ENCODE measurements around the gene CUBN.
"Not testable (repeated sequence)": the region's sequence is repeated elsewhere in the genome, so short reads cannot be mapped to it uniquely, and the experiment has no call there.

Gene CUBN

GRCh38 chr10:16853809-16854208 lies 275.8 kb downstream of the CUBN start:
- DNase-seq: no peak

- DNase-seq: no peak
Observed at GRCh38 chr10:16853201-16853600, 276.4 kb downstream of the CUBN start.

GRCh38 chr10:16852624-16853023 lies 277.0 kb downstream of the CUBN start:
- DNase-seq: no peak

- DNase-seq: no peak
Observed at GRCh38 chr10:16848562-16849154, 281.0 kb downstream of the CUBN start.

GRCh38 chr10:16847644-16848043 lies 282.0 kb downstream of the CUBN start:
- no peak for DNase-seq

- DNase-seq: no peak
Observed at GRCh38 chr10:16845248-16845647, 284.4 kb downstream of the CUBN start.

GRCh38 chr10:16843252-16843870 lies 286.2 kb downstream of the CUBN start:
- DNase-seq: no peak

- peak in 1 of 4 experiments; percentile 5 for DNase-seq
Observed at GRCh38 chr10:16835228-16835627, 294.4 kb downstream of the CUBN start.

GRCh38 chr10:16832351-16833080 lies 297.1 kb downstream of the CUBN start:
- DNase-seq: no peak

GRCh38 chr10:16828701-16829175 lies 300.9 kb downstream of the CUBN start:
- DNase-seq: no peak

- DNase-seq: peak in 2 of 4 experiments; percentile 26 to 36
Observed at GRCh38 chr10:16828114-16828568, 301.5 kb downstream of the CUBN start.

- DNase-seq: not testable (repeated sequence)
Observed at GRCh38 chr10:16827474-16827873, 302.1 kb downstream of the CUBN start.

GRCh38 chr10:16822726-16823360 lies 306.8 kb downstream of the CUBN start:
- no peak for DNase-seq

- no peak for DNase-seq
Observed at GRCh38 chr10:16822027-16822426, 307.6 kb downstream of the CUBN start.

- no peak for DNase-seq
Observed at GRCh38 chr10:16820421-16820820, 309.2 kb downstream of the CUBN start.

- DNase-seq: no peak
Observed at GRCh38 chr10:16820018-16820417, 309.6 kb downstream of the CUBN start.

GRCh38 chr10:16819436-16819835 lies 310.2 kb downstream of the CUBN start:
- no peak for DNase-seq

- no peak for DNase-seq
Observed at GRCh38 chr10:16819026-16819425, 310.6 kb downstream of the CUBN start.

GRCh38 chr10:16817125-16818019 lies 312.2 kb downstream of the CUBN start, which contains the start of gene RSU1:
RSU1 (minus strand) TSS chr10:16817424; CDS start chr10:16817081, 343 bp downstream.
- DNase-seq: peak; percentile 99 to 100 (median 99)

- DNase-seq: no peak
Observed at GRCh38 chr10:16816830-16817124, 312.8 kb downstream of the CUBN start.

- no peak for DNase-seq
Observed at GRCh38 chr10:16816171-16816570, 313.4 kb downstream of the CUBN start.

- DNase-seq: no peak
Observed at GRCh38 chr10:16814012-16814411, 315.6 kb downstream of the CUBN start.

All from activated naive CD4-positive, alpha-beta T cell (primary cell).